HG02678 (cell line): ENCODE measurements around the gene NXPH1.

Source experiments
- ATAC-seq: cut with Tn5 transposase; IDR thresholded peaks from one replicate; pipeline ENCODE4 v1.9.1; 2021; ENCODE audit warnings: mild to moderate bottlenecking, moderate library complexity; ENCODE audit not compliant: unreplicated experiment

The NXPH1 gene

DNA sequence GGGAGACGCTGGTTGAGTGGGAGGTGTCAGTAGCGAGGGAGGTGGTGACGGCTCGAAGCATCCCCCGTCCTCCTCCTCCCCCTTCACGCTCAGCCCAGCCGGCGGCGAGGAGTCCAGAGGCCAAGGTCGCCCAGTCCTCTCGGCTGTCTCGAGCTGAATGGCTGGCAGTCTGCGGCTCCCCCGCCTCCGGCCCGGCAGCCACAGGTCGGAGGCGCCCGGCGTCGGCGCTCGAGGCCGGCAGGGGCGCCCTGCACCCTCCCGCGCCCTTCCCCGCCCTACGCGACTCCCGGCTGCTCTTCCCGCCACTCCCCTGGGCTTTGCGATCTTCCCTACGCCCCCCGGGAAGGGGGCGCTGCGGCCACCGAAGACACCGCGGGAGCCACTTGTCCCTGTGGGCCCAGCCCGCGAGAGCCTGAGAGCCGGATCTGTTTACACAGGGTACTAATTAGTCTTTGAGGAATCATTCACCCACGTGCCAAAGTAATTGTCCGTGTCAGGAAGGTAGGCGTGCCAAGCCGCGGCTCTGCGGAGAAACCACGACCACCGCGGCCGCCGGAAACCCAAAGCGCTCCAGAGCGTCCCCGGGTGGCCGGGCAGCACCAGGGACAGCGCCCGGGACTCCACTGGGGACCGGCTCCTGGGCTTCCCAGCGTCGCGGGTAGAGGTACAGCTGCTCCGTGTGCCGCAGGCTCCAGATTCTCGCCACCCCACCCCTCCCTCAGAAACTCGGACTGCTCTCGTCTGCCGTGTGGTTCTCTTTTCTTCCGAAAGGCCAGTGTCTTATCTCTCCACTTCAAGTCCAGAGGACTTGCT is at the start of gene NXPH1:
NXPH1 (plus strand) TSS at position 133 of the 813 bp plus-strand sequence.
- ATAC-seq = no peak

DNA sequence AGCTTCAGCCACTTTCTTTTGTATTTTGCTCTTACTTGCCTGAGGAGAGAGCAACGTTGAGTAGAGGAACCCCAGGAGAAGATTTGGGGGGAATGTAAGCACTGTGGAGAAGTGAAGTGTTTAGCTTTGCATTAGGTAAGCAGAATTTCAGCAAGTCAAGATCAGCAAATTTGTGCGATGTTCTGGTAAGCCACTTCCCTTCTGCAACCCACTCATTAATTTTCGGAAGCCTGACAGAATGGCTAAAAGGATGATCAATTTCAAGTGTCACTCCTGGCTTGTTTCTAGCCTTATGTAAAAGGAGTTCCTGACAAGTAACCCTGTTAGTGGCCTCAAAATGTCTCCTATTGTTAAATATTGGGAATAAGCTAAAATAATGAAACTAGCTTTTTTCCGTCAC is 48.5 kb upstream of the NXPH1 start:
- ATAC-seq = no peak

GRCh38 chr7:8386926-8387550 is 46.4 kb upstream of the NXPH1 start:
- ATAC-seq = peak; percentile 67

GRCh38 chr7:8387551-8388256 is 45.7 kb upstream of the NXPH1 start:
- peak; percentile 37 for ATAC-seq

- ATAC-seq = no peak
Observed at GRCh38 chr7:8388257-8388625, 45.2 kb upstream of the NXPH1 start.

- ATAC-seq = no peak
Observed at GRCh38 chr7:8389593-8390261, 43.7 kb upstream of the NXPH1 start.

DNA sequence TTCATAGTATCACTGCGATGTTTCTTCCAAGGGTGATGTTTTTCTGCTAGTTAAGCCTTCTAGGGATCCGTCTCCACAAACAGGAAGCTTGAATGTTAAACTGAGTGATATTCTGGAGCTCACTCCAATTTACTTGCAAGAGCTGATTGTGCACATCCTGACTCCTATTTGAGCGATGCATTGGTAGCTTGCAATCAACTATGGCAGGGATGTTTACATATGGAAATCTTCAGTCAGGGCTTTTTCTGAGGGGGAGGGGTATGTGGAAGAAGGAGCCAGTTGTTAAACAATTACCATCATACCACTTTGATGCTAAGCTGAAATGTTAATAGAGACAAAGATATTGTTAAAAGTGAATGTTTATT is 43.2 kb upstream of the NXPH1 start:
- no peak for ATAC-seq

- peak; percentile 38 for ATAC-seq
Observed at GRCh38 chr7:8391353-8392062, 41.9 kb upstream of the NXPH1 start.

DNA sequence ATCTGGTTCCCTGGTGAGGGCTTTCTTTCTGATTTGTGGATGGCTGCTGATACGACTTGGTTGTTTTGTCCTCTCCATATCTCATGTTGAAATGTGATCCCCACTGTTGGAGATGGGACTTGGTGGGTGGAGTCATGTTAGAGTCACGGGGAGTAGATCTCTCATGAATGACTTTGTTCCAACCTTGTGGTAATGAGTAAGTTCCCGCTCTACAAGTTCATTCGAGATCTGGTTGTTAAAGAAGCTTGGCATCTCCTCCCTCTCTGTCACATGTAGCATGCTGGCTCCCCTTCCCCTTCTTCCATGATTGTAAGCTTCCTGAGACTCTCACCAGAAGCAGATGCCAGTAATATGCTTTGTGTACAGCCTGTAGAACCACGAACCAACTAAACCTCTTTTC is 37.1 kb upstream of the NXPH1 start:
- ATAC-seq = no peak

GRCh38 chr7:8408871-8409270 is 24.5 kb upstream of the NXPH1 start:
- no peak for ATAC-seq

GRCh38 chr7:8411103-8411502 is 22.3 kb upstream of the NXPH1 start:
- no peak for ATAC-seq

- ATAC-seq = no peak
Observed at GRCh38 chr7:8413600-8413999, 19.8 kb upstream of the NXPH1 start.

DNA sequence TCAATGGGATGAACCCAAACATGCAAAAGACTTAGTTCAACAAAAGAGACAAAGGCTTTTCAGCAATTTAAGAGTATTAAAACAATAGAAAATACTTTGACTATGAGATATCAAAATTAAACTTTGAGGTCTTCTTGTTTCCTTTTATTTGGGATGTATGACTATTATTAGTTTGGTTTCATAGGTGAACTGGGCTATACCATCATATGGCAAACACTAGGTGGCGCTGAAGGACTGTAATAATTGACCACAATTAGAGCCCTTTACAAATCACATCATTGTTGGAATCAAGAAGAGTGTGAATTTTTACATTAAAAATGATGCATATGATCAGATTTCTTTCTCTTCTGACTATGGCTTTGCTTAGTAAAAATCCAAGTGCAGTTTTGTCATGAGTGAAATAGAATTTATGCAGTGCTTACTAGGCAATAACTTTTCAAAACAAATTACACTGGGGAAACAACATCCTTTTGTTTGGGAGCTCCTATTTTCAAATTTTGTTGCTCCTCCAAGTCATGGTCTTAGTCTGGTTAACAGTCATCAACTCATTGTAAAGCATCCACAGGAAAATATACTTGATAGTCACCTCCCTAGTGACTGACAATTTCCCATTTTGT is 14.7 kb upstream of the NXPH1 start:
- peak; percentile 87 for ATAC-seq

- no peak for ATAC-seq
Observed at GRCh38 chr7:8422177-8422576, 11.2 kb upstream of the NXPH1 start.

GRCh38 chr7:8423057-8423456 is 10.4 kb upstream of the NXPH1 start:
- ATAC-seq = no peak

DNA sequence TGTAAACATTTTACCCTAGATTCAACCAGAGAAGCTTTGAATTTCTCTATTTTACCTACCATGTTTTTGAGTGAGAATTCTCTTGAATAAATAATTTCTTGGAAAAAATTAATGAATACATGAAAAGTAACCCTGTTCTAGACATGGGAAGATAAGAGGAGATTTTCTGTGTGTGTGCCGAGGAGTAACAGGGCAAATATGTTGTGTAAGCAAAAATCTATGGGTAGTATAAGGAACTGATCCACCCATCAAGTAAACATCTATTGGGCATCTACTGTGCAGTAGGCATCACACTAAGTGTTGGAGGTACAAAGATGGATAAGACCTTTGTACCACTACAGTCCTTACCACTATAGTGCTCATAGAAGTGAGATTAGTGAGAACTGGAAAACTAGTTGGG is 8.2 kb upstream of the NXPH1 start:
- no peak for ATAC-seq

DNA sequence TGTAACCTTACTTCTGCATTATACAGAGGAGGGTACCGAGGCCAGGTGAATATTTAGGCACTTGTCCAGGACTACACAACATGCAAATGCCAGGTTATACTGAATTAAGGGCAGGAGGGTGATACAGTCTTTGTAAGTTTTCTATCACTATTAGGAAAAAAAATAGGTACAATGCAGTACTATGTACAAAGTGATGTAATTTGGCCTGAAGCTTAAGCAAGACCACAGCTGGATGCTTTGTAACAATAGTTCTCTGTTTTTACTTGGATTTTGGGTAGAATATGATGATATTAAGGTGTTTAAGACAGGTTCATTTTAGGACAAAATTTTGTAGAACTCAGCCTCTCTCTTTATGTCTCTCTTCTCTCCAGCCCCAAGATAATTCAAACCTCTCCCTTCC is 2.8 kb upstream of the NXPH1 start:
- no peak for ATAC-seq

DNA sequence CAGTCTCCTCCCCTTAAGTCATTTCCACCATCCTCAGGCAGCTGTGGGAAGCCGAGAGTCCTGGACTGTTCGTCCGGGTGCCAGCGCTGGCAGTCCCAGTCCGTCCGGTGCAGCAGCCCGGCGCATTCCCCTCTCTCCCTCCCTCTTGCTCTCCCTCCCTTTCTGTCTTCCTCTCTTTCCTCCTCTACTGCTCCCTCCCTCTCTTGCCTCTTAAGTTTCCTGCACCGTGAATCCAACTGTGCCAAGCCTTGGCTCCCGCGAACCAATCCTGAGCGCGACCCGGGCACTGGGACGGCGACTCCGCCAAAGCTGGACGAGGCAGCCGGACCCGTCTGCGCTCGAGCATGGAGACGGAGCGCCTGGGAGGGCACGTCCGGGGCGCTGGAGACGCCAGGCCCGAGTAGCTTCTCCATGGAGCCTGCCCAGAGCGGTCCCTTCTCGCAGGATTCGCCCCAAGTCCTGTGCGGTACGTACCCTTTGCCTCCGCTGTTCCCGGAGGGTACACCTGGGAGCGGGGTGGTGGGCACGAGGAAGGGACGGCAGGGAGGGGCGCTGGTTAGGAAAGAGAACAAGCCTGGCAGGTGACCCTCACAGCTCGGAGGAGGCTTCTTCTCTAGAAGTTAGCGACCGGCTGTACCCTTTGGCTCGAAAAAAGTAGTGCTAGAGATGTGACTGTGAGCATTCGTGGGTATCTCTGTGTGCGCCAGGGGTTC is 1.0 kb downstream of the NXPH1 start:
- no peak for ATAC-seq

- ATAC-seq = no peak
Observed at GRCh38 chr7:8435095-8435494, 1.7 kb downstream of the NXPH1 start.
